Endothelial cell (in vitro differentiated cells): ENCODE results near the gene MAPK13. TPM values are rescaled to one million over a fixed set of nuclear protein-coding genes. Genes with fewer than 3 reads are reported as not detected.

Experiments
- DNase-seq: peaks from one replicate; pipeline ENCODE4 v3.0.0; 2021; ENCODE audit warnings: low spot score
- H3K27ac Mint-ChIP-seq: one replicate; pipeline ENCODE4 v1.8.0; 2021; ENCODE audit warnings: mixed read lengths, inconsistent platforms; ENCODE audit not compliant: unreplicated experiment
- H3K27me3 Mint-ChIP-seq: one replicate; pipeline ENCODE4 v1.8.0; 2021; ENCODE audit warnings: mild to moderate bottlenecking, moderate library complexity, mixed read lengths, inconsistent platforms; ENCODE audit not compliant: unreplicated experiment
- H3K36me3 Mint-ChIP-seq: one replicate; pipeline ENCODE4 v1.8.0; 2021; ENCODE audit warnings: mild to moderate bottlenecking, low read depth, mixed read lengths, inconsistent platforms; ENCODE audit not compliant: unreplicated experiment
- H3K4me1 Mint-ChIP-seq: one replicate; pipeline ENCODE4 v1.8.0; 2021; ENCODE audit warnings: mild to moderate bottlenecking, mixed read lengths, inconsistent platforms; ENCODE audit not compliant: unreplicated experiment
- H3K4me3 Mint-ChIP-seq: one replicate; pipeline ENCODE4 v1.8.0; 2021; ENCODE audit warnings: mild to moderate bottlenecking, mixed read lengths, inconsistent platforms; ENCODE audit not compliant: unreplicated experiment
- H3K9me3 Mint-ChIP-seq: one replicate; pipeline ENCODE4 v1.8.0; 2021; ENCODE audit warnings: mixed read lengths, inconsistent platforms; ENCODE audit not compliant: unreplicated experiment
- total RNA-seq: library from RNA; stranded (reverse); fragmentation: NEBNext Ultra II Directional; extraction: Animal tissue kit (Norgen Biotek cat#: 25700); gene quantifications from one replicate; pipeline ENCODE4 v1.2.1, GENCODE V29; 2021; ENCODE audit not compliant: unreplicated experiment
- TF ChIP-seq, protein P1 (sequence below): fragments of 200-600 bp; sonication (generic); IDR thresholded peaks from one replicate; pipeline ENCODE4 v1.5.0; 2021; ENCODE audit warnings: antibody characterized with exemption; ENCODE audit not compliant: unreplicated experiment

Gene MAPK13
- total RNA-seq, 1 donor from 2014 or later, result 6.6 TPM

DNA sequence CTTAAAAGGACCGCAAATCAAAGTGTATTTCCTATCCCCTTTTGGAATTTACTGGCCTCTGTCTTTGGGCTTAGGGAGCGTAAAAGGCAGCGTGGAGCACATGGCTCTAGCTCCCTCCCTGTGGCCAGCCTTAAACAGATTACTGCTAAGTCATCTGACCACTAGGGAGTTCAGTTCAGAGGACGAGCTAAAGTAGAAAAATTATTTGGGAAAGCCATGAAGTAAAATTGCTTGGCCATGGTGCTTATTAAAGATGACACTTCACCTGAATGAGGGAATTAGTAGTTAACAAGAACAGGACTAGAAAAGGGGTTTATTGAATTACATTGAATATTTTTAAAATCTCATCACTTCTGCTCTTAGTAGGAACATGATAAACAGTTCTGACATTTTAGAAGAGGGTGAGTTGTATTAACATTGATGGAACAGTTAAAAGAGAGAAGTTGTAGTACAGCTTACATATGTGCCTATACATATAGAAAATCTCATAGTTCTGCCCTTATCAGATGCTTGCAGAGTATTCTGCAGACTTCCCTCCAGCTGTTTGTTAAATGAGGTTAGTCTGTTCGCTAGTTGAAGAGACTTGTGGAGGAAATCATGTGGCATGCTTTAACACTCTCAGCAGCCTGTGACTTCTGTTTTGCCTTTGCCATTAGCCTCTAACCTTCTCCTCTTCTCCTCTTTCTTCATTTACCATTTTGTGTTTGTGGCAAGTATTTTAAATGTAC, 31.2 kb upstream of the MAPK13 start:
- H3K27me3 Mint-ChIP-seq, result no peaks in the 10 kb centered on the region
- DNase-seq, result no peak
- TF ChIP-seq, protein P1, sequence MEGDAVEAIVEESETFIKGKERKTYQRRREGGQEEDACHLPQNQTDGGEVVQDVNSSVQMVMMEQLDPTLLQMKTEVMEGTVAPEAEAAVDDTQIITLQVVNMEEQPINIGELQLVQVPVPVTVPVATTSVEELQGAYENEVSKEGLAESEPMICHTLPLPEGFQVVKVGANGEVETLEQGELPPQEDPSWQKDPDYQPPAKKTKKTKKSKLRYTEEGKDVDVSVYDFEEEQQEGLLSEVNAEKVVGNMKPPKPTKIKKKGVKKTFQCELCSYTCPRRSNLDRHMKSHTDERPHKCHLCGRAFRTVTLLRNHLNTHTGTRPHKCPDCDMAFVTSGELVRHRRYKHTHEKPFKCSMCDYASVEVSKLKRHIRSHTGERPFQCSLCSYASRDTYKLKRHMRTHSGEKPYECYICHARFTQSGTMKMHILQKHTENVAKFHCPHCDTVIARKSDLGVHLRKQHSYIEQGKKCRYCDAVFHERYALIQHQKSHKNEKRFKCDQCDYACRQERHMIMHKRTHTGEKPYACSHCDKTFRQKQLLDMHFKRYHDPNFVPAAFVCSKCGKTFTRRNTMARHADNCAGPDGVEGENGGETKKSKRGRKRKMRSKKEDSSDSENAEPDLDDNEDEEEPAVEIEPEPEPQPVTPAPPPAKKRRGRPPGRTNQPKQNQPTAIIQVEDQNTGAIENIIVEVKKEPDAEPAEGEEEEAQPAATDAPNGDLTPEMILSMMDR, result no peak
- no peaks in the 10 kb centered on the region for H3K9me3 Mint-ChIP-seq
- peaks cover 14% of the 10 kb centered on the region for H3K4me1 Mint-ChIP-seq
- H3K36me3 Mint-ChIP-seq, result peaks cover 21% of the 10 kb centered on the region
- H3K4me3 Mint-ChIP-seq, result no peak overlapping the region
- H3K27ac Mint-ChIP-seq, result peak overlapping the region; percentile 67

DNA sequence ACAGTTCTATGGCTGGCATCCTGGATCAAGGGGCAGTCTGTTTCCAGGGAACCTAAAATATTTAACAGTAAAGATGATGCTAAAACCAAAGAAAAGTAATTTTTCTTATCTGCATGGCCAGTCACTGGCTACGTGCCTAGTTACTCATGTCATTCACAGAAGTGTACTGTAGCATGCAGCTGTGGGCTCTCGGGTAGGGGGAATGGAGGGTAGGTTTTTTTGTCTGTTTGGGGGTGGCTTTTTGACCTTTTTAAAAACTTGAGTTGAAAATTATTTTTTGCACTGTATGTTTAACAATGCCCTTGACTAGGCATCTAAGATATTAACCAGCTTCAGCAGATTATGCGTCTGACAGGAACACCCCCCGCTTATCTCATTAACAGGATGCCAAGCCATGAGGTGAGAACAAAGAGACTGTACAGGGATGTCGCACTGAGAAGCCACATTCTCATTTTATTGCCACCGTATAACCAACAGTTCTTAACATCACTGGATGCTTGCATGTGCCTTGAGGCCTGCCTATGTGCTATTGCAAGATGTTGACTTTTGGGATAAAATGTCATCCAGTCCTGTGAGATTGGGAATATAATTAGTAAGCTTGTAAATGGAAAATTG, 30.3 kb upstream of the MAPK13 start:
- H3K4me3 Mint-ChIP-seq, result no peak overlapping the region
- H3K4me1 Mint-ChIP-seq, result peaks cover 14% of the 10 kb centered on the region
- no peaks in the 10 kb centered on the region for H3K27me3 Mint-ChIP-seq
- no peaks in the 10 kb centered on the region for H3K9me3 Mint-ChIP-seq
- H3K27ac Mint-ChIP-seq, result no peak overlapping the region
- peaks cover 25% of the 10 kb centered on the region for H3K36me3 Mint-ChIP-seq
- TF ChIP-seq, protein P1, result no peak
- DNase-seq, result no peak

DNA sequence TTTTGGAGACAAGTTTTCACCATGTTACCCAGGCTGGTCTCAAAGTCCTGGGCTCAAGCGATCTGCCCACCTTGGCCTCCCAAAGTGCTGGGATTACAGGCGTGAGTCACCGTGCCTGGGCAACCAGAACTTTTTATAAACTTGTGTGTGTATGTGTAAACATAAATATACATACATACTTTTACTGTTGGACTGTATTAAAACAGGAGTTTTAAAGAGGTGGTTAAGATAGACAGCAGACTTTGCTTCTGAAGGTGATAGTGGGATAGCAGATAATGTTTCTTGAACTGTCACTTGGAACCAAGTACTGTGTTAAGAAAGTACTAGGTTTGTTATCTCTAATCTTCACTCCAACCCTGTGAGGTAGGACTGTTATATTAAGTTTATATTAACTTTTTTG, 28.6 kb upstream of the MAPK13 start:
- DNase-seq, result no peak
- Mint-ChIP-seq H3K27me3 (no peaks in the 10 kb centered on the region), H3K4me3 (no peak overlapping the region), H3K36me3 (peaks cover 13% of the 10 kb centered on the region), H3K9me3 (no peaks in the 10 kb centered on the region), H3K27ac (no peak overlapping the region), H3K4me1 (peaks cover 14% of the 10 kb centered on the region)
- TF ChIP-seq, protein P1, result no peak

DNA sequence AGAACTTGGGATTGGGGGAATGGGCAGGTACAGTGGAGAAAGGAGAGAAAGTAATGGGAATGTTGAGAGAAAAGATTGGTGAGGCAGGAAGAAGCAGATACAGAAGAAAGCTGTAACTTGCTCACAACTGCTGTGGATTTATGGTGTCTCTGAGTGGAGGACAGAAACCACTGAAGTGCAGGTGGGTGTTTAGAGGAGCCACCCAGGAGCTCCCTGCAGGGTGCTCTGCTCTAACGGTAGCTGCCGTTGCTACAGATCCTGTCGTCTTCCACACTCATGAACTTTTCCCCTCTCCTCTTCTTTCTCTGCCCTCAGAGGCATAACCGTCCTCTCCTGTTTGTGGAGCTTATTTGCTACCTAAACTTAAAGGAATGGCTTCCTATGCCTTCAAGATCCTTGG, 27.5 kb upstream of the MAPK13 start:
- no peaks in the 10 kb centered on the region for H3K27me3 Mint-ChIP-seq
- no peak overlapping the region for H3K4me3 Mint-ChIP-seq
- TF ChIP-seq, protein P1, result no peak
- no peak for DNase-seq
- H3K36me3 Mint-ChIP-seq, result peaks cover 19% of the 10 kb centered on the region
- H3K4me1 Mint-ChIP-seq, result peaks cover 14% of the 10 kb centered on the region
- no peaks in the 10 kb centered on the region for H3K9me3 Mint-ChIP-seq
- no peak overlapping the region for H3K27ac Mint-ChIP-seq

DNA sequence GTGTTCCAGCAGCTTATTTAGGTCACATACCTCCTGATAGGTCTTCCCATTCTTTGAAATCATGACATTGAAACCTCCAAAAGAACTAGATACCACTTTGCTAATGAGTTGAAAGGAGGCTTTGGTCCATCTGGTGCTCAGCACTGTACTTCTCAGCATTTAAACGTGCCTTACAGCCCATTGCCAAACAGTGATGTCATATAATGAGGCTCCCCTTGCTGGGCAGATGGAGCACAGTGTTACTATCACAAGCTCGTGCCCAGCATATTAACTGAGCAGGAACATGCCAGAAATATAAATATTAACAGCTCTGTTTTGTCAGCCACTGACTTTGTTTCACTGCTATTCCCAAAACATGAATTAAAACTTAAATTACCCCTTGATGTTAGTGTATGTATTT, 25.5 kb upstream of the MAPK13 start:
- TF ChIP-seq, protein P1, result no peak
- Mint-ChIP-seq H3K4me1 (peaks cover 2% of the 10 kb centered on the region), H3K9me3 (no peaks in the 10 kb centered on the region), H3K27me3 (no peaks in the 10 kb centered on the region), H3K4me3 (no peak overlapping the region), H3K27ac (no peak overlapping the region), H3K36me3 (peaks cover 34% of the 10 kb centered on the region)
- DNase-seq, result no peak
